ENCODE results near the gene YY1.

GRCh38 chr14:100256339-100256895 lies 17.5 kb downstream of the YY1 start:
- no peak for TF ChIP-seq MLX (CRISPR knock-in tag; IDR thresholded peaks at IDR 0.05)
- no peak for TF ChIP-seq ELF4 (CRISPR knock-in tag; IDR thresholded peaks at IDR 0.05; ENCODE audit: low read depth)
- no peak for TF ChIP-seq AR (CRISPR knock-in tag; IDR thresholded peaks at IDR 0.05)
- TF ChIP-seq TCF7 (CRISPR knock-in tag; IDR thresholded peaks at IDR 0.05; ENCODE audit: low read depth) = no peak
